GM18909 (cell line): ENCODE results near the gene OST4.
"Not testable (repeated sequence)": the region's sequence is repeated elsewhere in the genome, so short reads cannot be mapped to it uniquely, and the experiment has no call there.

Experiments
- ATAC-seq: cut with Tn5 transposase; IDR thresholded peaks from one replicate; pipeline ENCODE4 v1.9.1; 2021; ENCODE audit warnings: mild to moderate bottlenecking; ENCODE audit not compliant: unreplicated experiment, poor library complexity

OST4 gene

DNA sequence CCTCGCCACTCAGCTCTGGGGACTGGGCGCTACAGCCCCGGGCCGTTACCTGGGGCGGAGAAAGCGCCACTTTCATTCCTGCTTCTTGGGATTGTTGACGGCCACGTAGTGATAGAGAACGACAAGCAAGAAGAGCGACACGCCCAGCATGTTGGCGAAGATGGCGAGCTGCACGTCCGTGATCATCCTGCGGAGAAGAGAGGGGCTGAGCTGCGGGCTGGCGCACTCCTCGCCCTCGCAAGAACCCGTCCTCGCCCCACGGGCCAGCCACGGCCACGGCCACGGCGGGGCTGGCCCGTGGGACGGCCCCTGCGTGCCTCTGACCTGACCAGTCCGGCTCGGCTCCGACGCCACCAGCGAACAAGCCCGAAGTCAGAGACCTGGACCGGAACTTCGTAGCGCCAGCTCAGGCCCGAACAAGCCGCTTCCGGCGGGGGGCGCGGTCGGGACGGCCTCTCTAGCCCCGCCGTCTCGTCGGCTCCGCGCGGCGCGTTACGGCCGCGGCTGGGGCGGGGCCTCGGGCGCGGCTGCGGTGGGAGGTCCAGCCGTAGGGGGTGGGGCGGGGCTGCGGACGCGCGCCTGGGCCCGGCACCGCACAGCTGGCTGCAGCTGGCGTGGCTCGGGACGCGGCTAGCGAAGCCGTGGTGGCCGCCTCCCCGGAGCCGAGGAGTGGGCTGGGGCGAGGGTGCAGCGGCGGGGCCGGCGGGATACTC, at the start of gene OST4:
Gene OST4 (minus strand): TSS at position 378 of the 713 bp plus-strand sequence.
- ATAC-seq = peak; percentile 87

DNA sequence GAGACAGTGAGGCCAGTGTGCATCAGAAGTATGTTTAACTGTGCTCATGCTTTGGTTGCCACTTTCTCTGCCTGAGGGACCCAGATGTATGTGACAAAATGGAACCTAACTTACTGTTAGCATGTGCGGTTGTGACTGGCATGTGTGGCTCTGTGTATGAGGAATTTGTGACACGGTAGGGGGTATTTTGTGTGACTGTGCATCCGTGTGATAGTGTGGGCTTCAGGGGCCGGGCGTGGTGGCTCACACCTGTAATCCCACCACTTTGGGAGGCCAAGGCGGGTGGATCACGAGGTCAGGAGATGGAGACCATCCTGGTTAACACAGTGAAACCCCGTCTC, 47.8 kb upstream of the OST4 start:
- ATAC-seq = not testable (repeated sequence)

- no peak for ATAC-seq
Measured at GRCh38 chr2:27118525-27119329, 47.3 kb upstream of the OST4 start, which contains the start of gene CGREF1. Gene CGREF1 (minus strand): TSS chr2:27119128. CDS start chr2:27104366, 14,762 bp downstream.

- ATAC-seq = no peak
Measured at GRCh38 chr2:27117995-27118524, 46.6 kb upstream of the OST4 start.

- no peak for ATAC-seq
Measured at GRCh38 chr2:27115519-27115918, 44.1 kb upstream of the OST4 start.

GRCh38 chr2:27111392-27112078, 40.1 kb upstream of the OST4 start:
- ATAC-seq = not testable (repeated sequence)

DNA sequence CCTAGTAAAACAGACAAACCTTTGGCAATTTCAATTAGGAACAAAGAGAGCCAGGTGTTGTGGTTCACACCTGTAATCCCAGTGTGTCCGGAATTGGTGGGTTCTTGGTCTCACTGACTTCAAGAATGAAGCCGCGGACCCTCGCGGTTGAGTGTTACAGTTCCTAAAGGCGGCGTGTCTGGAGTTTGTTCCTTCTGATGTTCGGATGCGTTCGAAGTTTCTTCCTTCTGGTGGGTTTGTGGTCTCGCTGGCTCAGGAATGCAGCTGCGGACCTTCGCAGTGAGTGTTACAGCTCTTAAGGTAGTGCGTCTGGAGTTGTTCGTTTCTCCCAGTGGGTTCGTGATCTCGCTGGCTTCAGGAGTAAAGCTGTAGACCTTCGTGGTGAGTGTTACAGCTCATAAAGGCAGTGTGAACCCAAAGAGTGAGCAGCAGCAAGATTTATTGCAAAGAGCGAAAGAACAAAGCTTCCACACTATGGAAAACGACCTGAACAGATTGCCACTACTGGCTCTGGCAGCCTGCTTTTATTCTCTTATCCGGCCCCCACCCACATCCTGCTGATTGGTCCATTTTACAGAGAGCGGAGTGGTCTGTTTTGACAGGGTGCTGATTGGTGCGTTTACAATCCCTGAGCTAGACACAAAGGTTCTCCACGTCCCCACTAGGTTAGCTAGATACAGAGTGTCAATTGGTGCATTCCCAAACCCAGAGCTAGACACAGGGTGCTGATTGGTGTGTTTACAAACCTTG, 39.3 kb upstream of the OST4 start:
- ATAC-seq = not testable (repeated sequence)

DNA sequence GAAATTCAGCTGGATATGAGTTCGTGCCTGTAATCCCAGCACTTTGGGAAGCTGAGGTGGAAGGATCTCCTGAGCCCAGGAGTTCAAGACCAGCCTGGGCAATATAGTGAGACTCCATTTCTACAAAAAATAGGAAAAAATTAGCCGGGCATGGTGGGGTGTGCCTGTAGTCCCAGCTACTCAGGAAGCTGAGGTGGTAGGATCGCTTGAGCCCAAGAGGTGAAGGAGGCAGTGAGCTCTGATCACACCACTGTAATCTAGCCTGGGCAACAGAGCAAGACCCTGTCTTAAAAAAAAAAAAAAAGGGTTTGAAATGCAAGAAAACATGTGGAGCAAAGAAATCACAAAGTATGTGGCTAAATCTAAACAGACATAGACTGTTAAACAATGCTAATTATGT, 37.6 kb upstream of the OST4 start:
- no peak for ATAC-seq

DNA sequence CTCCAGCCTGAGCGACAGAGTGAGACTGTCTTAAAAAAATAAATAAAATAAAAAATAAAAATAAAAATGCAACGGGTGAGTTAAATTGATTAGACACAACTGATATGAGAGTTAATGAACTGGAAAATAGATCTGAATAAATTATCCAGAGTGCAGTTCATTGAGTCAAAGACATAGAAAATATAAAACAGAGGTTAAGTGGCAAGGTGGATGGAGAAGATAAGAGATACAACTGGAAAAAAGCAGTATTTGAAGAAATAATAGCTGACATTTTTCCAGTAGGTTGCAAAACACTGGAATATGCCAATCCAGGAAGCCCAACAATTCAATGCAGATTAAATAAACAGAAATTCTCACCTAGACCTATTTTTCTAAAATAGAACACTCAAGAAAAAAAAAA, 36.8 kb upstream of the OST4 start:
- ATAC-seq = no peak

DNA sequence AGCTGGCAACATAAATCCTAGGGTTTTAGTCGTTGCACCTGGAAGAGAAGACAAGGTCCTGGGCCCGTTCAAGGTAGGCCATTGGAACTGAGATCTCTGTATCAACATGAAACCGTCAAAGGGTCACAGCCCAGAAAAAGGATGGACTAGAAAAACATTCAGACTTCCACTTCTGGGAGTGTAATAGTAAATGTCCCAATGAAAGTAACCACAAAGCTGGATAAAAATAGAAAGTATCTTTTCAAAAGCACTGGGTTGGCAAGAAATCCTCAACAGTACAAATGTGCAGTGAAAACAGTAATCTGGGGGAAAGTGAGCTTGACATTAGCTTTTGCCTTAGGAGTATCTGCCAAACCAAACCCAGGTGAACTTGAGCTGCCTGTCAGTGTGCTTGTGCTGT, 34.5 kb upstream of the OST4 start:
- ATAC-seq = no peak

- ATAC-seq = no peak
Measured at GRCh38 chr2:27102329-27102728, 30.9 kb upstream of the OST4 start.

DNA sequence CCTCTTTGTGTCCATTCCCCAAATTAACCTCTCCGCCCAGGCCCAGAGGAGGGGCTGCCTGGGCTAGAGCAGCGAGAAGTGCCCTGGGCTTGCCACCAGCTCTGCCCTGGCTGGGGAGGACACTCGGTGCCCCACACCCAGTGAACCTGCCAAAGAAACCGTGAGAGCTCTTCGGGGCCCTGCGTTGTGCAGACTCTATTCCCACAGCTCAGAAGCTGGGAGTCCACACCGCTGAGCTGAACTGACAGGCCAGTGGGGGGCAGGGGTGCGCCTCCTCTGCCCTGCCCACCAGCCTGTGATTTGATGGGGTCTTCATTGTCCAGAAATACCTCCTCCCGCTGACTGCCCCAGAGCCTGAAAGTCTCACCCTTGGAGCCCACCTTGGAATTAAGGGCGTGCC, 28.6 kb upstream of the OST4 start:
- ATAC-seq = no peak

- ATAC-seq = no peak
Measured at GRCh38 chr2:27099334-27099955, 28.0 kb upstream of the OST4 start.

DNA sequence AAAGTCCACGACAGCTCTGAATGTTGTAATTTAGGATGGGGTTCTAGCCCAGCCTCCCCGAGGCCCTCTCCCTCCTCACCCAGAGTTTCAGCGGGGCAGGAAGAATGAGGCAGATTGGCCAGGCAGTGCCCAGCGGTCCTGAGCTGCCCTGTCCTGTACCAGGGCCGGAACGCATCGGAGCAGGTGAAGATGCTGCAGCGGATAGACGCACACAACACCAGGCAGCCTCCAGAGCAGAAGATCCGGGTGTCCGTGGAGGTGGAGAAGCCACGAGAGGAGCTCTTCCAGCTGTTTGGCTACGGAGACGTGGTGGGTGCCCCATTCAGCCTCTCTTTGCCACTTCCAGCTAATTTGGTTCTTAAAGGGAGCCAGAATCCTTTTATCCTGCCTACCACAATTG, 25.9 kb upstream of the OST4 start:
- no peak for ATAC-seq

GRCh38 chr2:27096748-27097297, 25.4 kb upstream of the OST4 start:
- no peak for ATAC-seq

GRCh38 chr2:27095745-27096651, 24.5 kb upstream of the OST4 start:
- peak; percentile 53 for ATAC-seq

GRCh38 chr2:27095427-27095744, 23.9 kb upstream of the OST4 start:
- no peak for ATAC-seq

DNA sequence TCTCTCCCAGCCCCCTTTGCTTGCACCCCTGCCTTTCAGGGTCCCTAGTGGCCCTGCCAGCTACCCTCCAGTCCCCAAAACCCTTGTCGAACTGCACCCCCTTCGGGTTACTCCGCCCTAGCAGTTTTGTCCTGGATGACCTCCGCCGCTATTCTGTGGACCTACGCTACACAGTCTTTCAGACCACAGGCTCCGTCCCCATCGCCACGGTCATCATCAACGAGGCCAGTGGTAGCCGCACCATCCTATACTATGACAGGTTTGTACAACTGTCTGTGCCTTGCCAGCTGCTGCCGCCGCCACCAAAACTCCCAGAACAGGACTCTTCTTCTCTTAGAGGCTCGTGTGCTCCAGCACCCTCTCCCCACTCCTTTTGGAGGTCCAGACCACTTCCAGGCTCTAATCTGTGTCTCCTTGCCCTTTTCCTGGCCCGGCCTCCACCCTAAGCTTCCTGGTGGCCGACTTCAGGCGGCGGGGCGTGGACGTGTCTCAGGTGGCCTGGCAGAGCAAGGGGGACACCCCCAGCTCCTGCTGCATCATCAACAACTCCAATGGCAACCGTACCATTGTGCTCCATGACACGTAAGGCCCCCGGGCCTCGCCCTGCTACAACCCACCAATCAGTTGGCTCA, 23.0 kb upstream of the OST4 start:
- no peak for ATAC-seq
